ENCODE measurements around the gene KCNJ12. TPM values are rescaled to one million over a fixed set of nuclear protein-coding genes. Genes with fewer than 3 reads are reported as not detected.

Gene KCNJ12
- total and polyA plus RNA-seq, 2 of the 4 experiments (the other 2 are of a cell fraction) = under 0.01 to 0.10 TPM

- H3K23ac ChIP-seq (ENCODE audit: low read depth, low read length) = no peak overlapping the region
- H2AK5ac ChIP-seq (ENCODE audit: low read depth, low read length) = no peak overlapping the region
- H3K4me2 ChIP-seq (ENCODE audit: low read depth, low read length) = no peak overlapping the region
- H3K9me3 ChIP-seq (ENCODE audit: control insufficient read depth, insufficient read depth, low read length) = no peaks in the 10 kb centered on the region
- no peak overlapping the region for H4K91ac ChIP-seq (ENCODE audit: insufficient read depth, low read depth, low read length)
- POLR2A ChIA-PET (ENCODE audit: unreplicated experiment) = no interaction called here
- ATAC-seq (ENCODE audit: low read depth) (no peak), DNase-seq (no peak)
- no peak overlapping the region for H3K18ac ChIP-seq (ENCODE audit: low read depth, low read length)
- no TSS peak for BruUV-seq (replicated peaks)
- H3K36me3 ChIP-seq (ENCODE audit: control insufficient read depth, insufficient read depth, low read length) = no peaks in the 10 kb centered on the region
- no peak overlapping the region for H3K56ac ChIP-seq (ENCODE audit: extremely low read depth, insufficient read depth, low read length)
- H2BK15ac ChIP-seq (ENCODE audit: low read depth, low read length) = no peak overlapping the region
- peaks cover 4% of the 10 kb centered on the region; the same call in 1 of the 2 replicates for H3K4me1 ChIP-seq (ENCODE audit: control insufficient read depth, insufficient read depth, low read length)
- H3K79me1 ChIP-seq (ENCODE audit: low read depth in 1 of 2, low read length in 2 of 2) = no peaks in the 10 kb centered on the region
- no peak overlapping the region for H2AFZ ChIP-seq (replicated peaks; ENCODE audit: low read length, poor library complexity)
- intact Hi-C loops (cut with micrococcal nuclease) = no loop called here
- dilution Hi-C loops (cut with HindIII; ENCODE audit: low sequenced_read_pairs, unreplicated experiment) = no loop called here
- 0% methylated on average over 1 of the region's 3 CpGs; no CpG with 5 or more reads in 1 of the 2 experiments for WGBS, 2 experiments (ENCODE audit: extremely low coverage in 2 of 2, insufficient read length in 1 of 2)
- no peak overlapping the region for H2BK120ac ChIP-seq (ENCODE audit: low read depth, low read length)
- no peaks in the 10 kb centered on the region for H3K9me1 ChIP-seq (ENCODE audit: insufficient read depth, low read length)
- H3K9ac ChIP-seq (ENCODE audit: low read depth, low read length) = no peak overlapping the region
- no peak overlapping the region for H2AK9ac ChIP-seq (replicated peaks; ENCODE audit: low read depth, low read length, poor library complexity)
- in situ Hi-C loops (cut with MboI; ENCODE audit: low sequenced_read_pairs) = no loop called here
- no peaks in the 10 kb centered on the region for H4K20me1 ChIP-seq (ENCODE audit: insufficient read depth, low read length)
- H3K14ac ChIP-seq (replicated peaks; ENCODE audit: low read depth, low read length) = no peak overlapping the region
- CTCF ChIA-PET = no interaction called here
- no peak overlapping the region for H3K27ac ChIP-seq (ENCODE audit: insufficient read depth, low read length)
- TF ChIP-seq POLR2A (IDR thresholded peaks at IDR 0.05; ENCODE audit: low read depth, low read length) (no peak), ELK1 (IDR thresholded peaks at IDR 0.05; ENCODE audit: borderline replicate concordance, low read depth, low read length) (no peak), MAZ (IDR thresholded peaks at IDR 0.05; ENCODE audit: borderline replicate concordance, low read depth, low read length) (no peak), CEBPB (IDR thresholded peaks at IDR 0.05; ENCODE audit: low read depth, low read length) (no peak), MXI1 (IDR thresholded peaks at IDR 0.05; ENCODE audit: borderline replicate concordance, low read depth, low read length) (no peak), NFE2L2 (IDR thresholded peaks at IDR 0.05; ENCODE audit: low read depth, low read length) (no peak), CTCF (conservative IDR thresholded peaks at IDR 0.05; ENCODE audit: low read depth, low read length) (no peak), FOS (IDR thresholded peaks at IDR 0.05; ENCODE audit: low read depth, low read length) (no peak), RFX5 (IDR thresholded peaks at IDR 0.05; ENCODE audit: low read depth, low read length) (no peak), RCOR1 (IDR thresholded peaks at IDR 0.05; ENCODE audit: insufficient replicate concordance, low read length) (no peak), RAD21 (IDR thresholded peaks at IDR 0.05; ENCODE audit: low read length) (no peak), USF2 (IDR thresholded peaks at IDR 0.05; ENCODE audit: low read depth, low read length) (no peak), SMC3 (IDR thresholded peaks at IDR 0.05; ENCODE audit: low read depth, low read length) (no peak), CHD1 (IDR thresholded peaks at IDR 0.05; ENCODE audit: low read depth, low read length) (no peak), BHLHE40 (IDR thresholded peaks at IDR 0.05; ENCODE audit: low read depth, low read length) (no peak)
- no peak overlapping the region for H4K8ac ChIP-seq (ENCODE audit: low read depth in 2 of 2, low read length in 2 of 2)
- no peak overlapping the region for H3K4me3 ChIP-seq (ENCODE audit: insufficient read depth, low read depth, low read length)
- H4K5ac ChIP-seq (ENCODE audit: low read depth, low read length) = no peak overlapping the region
- no peak overlapping the region for H2BK20ac ChIP-seq (ENCODE audit: low read depth, low read length)
- peaks cover 61% of the 10 kb centered on the region for H3K27me3 ChIP-seq (ENCODE audit: control insufficient read depth, insufficient read depth, low read length)
- no peak overlapping the region for H3K4ac ChIP-seq (ENCODE audit: low read depth, low read length)
- no peak overlapping the region for H2BK5ac ChIP-seq (ENCODE audit: low read depth, low read length, poor library complexity, severe bottlenecking)
Observed at GRCh38 chr17:21380659-21381058, 4.5 kb downstream of the KCNJ12 start.
